HG03469 (cell line): ENCODE results near the gene CASK.
"Not testable (repeated sequence)": the region's sequence is repeated elsewhere in the genome, so short reads cannot be mapped to it uniquely, and the experiment has no call there.

Experiments
- ATAC-seq: cut with Tn5 transposase; IDR thresholded peaks from one replicate; pipeline ENCODE4 v1.9.1; 2021; ENCODE audit warnings: mild to moderate bottlenecking, moderate library complexity, moderate number of reproducible peaks; ENCODE audit not compliant: unreplicated experiment

The CASK gene

GRCh38 chrX:41703574-41704029 is 219.8 kb downstream of the CASK start:
- ATAC-seq, result no peak

GRCh38 chrX:41695426-41695825 is 227.9 kb downstream of the CASK start:
- no peak for ATAC-seq

- no peak for ATAC-seq
Measured at GRCh38 chrX:41693024-41693423, 230.3 kb downstream of the CASK start.

- no peak for ATAC-seq
Measured at GRCh38 chrX:41692162-41692749, 231.1 kb downstream of the CASK start.

- ATAC-seq, result no peak
Measured at GRCh38 chrX:41689711-41690110, 233.6 kb downstream of the CASK start.

GRCh38 chrX:41688835-41689234 is 234.5 kb downstream of the CASK start, which contains the start of gene GPR34:
GPR34 (plus strand) TSS chrX:41688973; CDS start chrX:41695634, 6,661 bp downstream.
- no peak for ATAC-seq

GRCh38 chrX:41688156-41688555 is 235.2 kb downstream of the CASK start:
- no peak for ATAC-seq

GRCh38 chrX:41686788-41687187 is 236.6 kb downstream of the CASK start:
- no peak for ATAC-seq

- no peak for ATAC-seq
Measured at GRCh38 chrX:41684940-41685339, 238.4 kb downstream of the CASK start.

- ATAC-seq, result no peak
Measured at GRCh38 chrX:41684138-41684537, 239.2 kb downstream of the CASK start.

GRCh38 chrX:41677183-41678060 is 245.9 kb downstream of the CASK start:
- ATAC-seq, result no peak

- ATAC-seq, result not testable (repeated sequence)
Measured at GRCh38 chrX:41676361-41676760, 247.0 kb downstream of the CASK start.

- ATAC-seq, result no peak
Measured at GRCh38 chrX:41672643-41673042, 250.7 kb downstream of the CASK start.

- ATAC-seq, result no peak
Measured at GRCh38 chrX:41671082-41671481, 252.3 kb downstream of the CASK start.

- no peak for ATAC-seq
Measured at GRCh38 chrX:41670112-41670511, 253.2 kb downstream of the CASK start.

GRCh38 chrX:41667631-41668030 is 255.7 kb downstream of the CASK start:
- no peak for ATAC-seq

- ATAC-seq, result no peak
Measured at GRCh38 chrX:41666251-41666650, 257.1 kb downstream of the CASK start.

GRCh38 chrX:41665686-41666085 is 257.7 kb downstream of the CASK start:
- no peak for ATAC-seq

- ATAC-seq, result no peak
Measured at GRCh38 chrX:41664908-41665307, 258.4 kb downstream of the CASK start.

- peak; percentile 70 for ATAC-seq
Measured at GRCh38 chrX:41664375-41664901, 258.9 kb downstream of the CASK start.

GRCh38 chrX:41661366-41662095 is 261.8 kb downstream of the CASK start:
- ATAC-seq, result no peak
